Neural progenitor cell (in vitro differentiated cells): Measurements from ENCODE around the gene HCN1.

Source experiments
- EZH2 ChIP-seq: fragments of 200-600 bp; sonication (generic); IDR thresholded peaks from 2 replicates; pipeline ENCODE4 v1.6.1; 2017; ENCODE audit warnings: antibody characterized with exemption, mild to moderate bottlenecking, moderate library complexity
- TF ChIP-seq, protein P1 (sequence below): fragments of 200-600 bp; sonication (generic); IDR thresholded peaks from 2 replicates; pipeline ENCODE4 v1.5.1; 2017; ENCODE audit warnings: antibody characterized with exemption, mild to moderate bottlenecking

GRCh38 chr5:45737153-45737552 is 41.0 kb upstream of the HCN1 start:
- TF ChIP-seq, protein P1, sequence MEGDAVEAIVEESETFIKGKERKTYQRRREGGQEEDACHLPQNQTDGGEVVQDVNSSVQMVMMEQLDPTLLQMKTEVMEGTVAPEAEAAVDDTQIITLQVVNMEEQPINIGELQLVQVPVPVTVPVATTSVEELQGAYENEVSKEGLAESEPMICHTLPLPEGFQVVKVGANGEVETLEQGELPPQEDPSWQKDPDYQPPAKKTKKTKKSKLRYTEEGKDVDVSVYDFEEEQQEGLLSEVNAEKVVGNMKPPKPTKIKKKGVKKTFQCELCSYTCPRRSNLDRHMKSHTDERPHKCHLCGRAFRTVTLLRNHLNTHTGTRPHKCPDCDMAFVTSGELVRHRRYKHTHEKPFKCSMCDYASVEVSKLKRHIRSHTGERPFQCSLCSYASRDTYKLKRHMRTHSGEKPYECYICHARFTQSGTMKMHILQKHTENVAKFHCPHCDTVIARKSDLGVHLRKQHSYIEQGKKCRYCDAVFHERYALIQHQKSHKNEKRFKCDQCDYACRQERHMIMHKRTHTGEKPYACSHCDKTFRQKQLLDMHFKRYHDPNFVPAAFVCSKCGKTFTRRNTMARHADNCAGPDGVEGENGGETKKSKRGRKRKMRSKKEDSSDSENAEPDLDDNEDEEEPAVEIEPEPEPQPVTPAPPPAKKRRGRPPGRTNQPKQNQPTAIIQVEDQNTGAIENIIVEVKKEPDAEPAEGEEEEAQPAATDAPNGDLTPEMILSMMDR = no peak
- TF ChIP-seq EZH2 = no peak
